CD14-positive monocyte (primary cell): ENCODE data around the gene LRRN2. TPM values are rescaled to one million over a fixed set of nuclear protein-coding genes. Genes with fewer than 3 reads are reported as not detected.

Experiments used
- DNase-seq, 3 donors: peaks; one replicate each; pipeline ENCODE4 v3.0.0-alpha.2; 2011 to 2022
- H2AFZ ChIP-seq: 2 replicates; pipeline ENCODE4 v1.6.0; 2012; ENCODE audit warnings: mild to moderate bottlenecking, low read depth, low read length, inconsistent platforms; ENCODE audit not compliant: insufficient read depth, poor library complexity, severe bottlenecking
- H3K27ac ChIP-seq, 2 donors: 1 replicate in 1 of 2; 2 replicates in 1 of 2; pipeline ENCODE4 v1.5.1; 2012 to 2013; ENCODE audit warnings: low read length in 2 of 2, control low read depth in 1 of 2, inconsistent platforms in 1 of 2, low read depth in 1 of 2, mild to moderate bottlenecking in 1 of 2
- H3K27me3 ChIP-seq, 2 donors: one replicate each; pipeline versions ENCODE4 v1.6.0 to v1.6.1; 2011 to 2013; ENCODE audit warnings: low read length in 2 of 2; ENCODE audit not compliant: control insufficient read depth in 2 of 2, insufficient read depth in 2 of 2
- H3K36me3 ChIP-seq, 2 donors: replicated peaks in 1 of 2; 1 replicate in 1 of 2; 2 replicates in 1 of 2; pipeline versions ENCODE4 v1.5.1 to v1.6.1; 2012 to 2013; ENCODE audit warnings: low read length in 2 of 2, control low read depth in 1 of 2, inconsistent platforms in 1 of 2, mild to moderate bottlenecking in 1 of 2; ENCODE audit not compliant: insufficient read depth in 2 of 2, control insufficient read depth in 1 of 2
- H3K4me1 ChIP-seq, 2 donors: 1 replicate in 1 of 2; 2 replicates in 1 of 2; pipeline versions ENCODE4 v1.5.1 to v1.6.1; 2012 to 2013; ENCODE audit warnings: low read length in 2 of 2, control low read depth in 1 of 2, inconsistent platforms in 1 of 2, mild to moderate bottlenecking in 1 of 2, moderate library complexity in 1 of 2; ENCODE audit not compliant: insufficient read depth in 2 of 2, control insufficient read depth in 1 of 2
- H3K4me2 ChIP-seq: replicated peaks from 2 replicates; pipeline ENCODE3; 2012; ENCODE audit warnings: low read length, moderate library complexity, mild to moderate bottlenecking; ENCODE audit not compliant: poor library complexity, severe bottlenecking; ENCODE audit errors: extremely low read depth
- H3K4me3 ChIP-seq, 3 experiments: fragments of 200-600 bp in 1 of 3; sonication (generic) in 1 of 3; replicated peaks in 1 of 3; 1 replicate in 2 of 3; 2 replicates in 1 of 3; pipeline ENCODE4 v1.5.1; 2011 to 2013; ENCODE audit warnings: low read length in 3 of 3, mild to moderate bottlenecking in 3 of 3, control low read depth in 2 of 3, low read depth in 2 of 3, inconsistent platforms in 1 of 3, moderate library complexity in 1 of 3
- H3K79me2 ChIP-seq: 2 replicates; pipeline ENCODE4 v1.6.0; 2012; ENCODE audit warnings: mild to moderate bottlenecking, control low read depth, inconsistent platforms, low read length, moderate library complexity; ENCODE audit not compliant: insufficient read depth
- H3K9ac ChIP-seq: 2 replicates; pipeline ENCODE4 v1.6.0; 2017; ENCODE audit warnings: low read length, mild to moderate bottlenecking; ENCODE audit not compliant: insufficient read depth, poor library complexity, severe bottlenecking
- H3K9me3 ChIP-seq, 2 donors: replicated peaks in 1 of 2; 1 replicate in 1 of 2; 2 replicates in 1 of 2; pipeline versions ENCODE4 v1.5.1 to v1.6.1; 2012 to 2013; ENCODE audit warnings: low read length in 2 of 2, control low read depth in 1 of 2; ENCODE audit not compliant: control insufficient read depth in 1 of 2, insufficient read depth in 1 of 2
- H4K20me1 ChIP-seq: 2 replicates; pipeline ENCODE4 v1.6.0; 2012; ENCODE audit warnings: mild to moderate bottlenecking, low read length, control low read depth, moderate library complexity; ENCODE audit not compliant: insufficient read depth
- H3K27ac Mint-ChIP-seq, 7 donors: one replicate each; pipeline ENCODE4 v1.8.0; 2020; ENCODE audit warnings: mild to moderate bottlenecking in 7 of 7, mixed read lengths in 7 of 7, moderate library complexity in 6 of 7, inconsistent platforms in 2 of 7
- H3K27me3 Mint-ChIP-seq, 3 donors: one replicate each; pipeline ENCODE4 v1.8.0; 2021 to 2022; ENCODE audit warnings: low read depth in 3 of 3, mild to moderate bottlenecking in 3 of 3, mixed read lengths in 3 of 3, moderate library complexity in 3 of 3, inconsistent platforms in 1 of 3
- H3K36me3 Mint-ChIP-seq, 2 donors: one replicate each; pipeline ENCODE4 v1.8.0; 2020; ENCODE audit warnings: mixed read lengths in 2 of 2, inconsistent platforms in 1 of 2, mild to moderate bottlenecking in 1 of 2
- H3K4me1 Mint-ChIP-seq: one replicate; pipeline ENCODE4 v1.8.0; 2020; ENCODE audit warnings: mild to moderate bottlenecking, mixed read lengths
- H3K4me3 Mint-ChIP-seq, 2 donors: one replicate each; pipeline ENCODE4 v1.8.0; 2020; ENCODE audit warnings: mild to moderate bottlenecking in 2 of 2, mixed read lengths in 2 of 2, moderate library complexity in 1 of 2
- H3K9me3 Mint-ChIP-seq, 7 donors: one replicate each; pipeline ENCODE4 v1.8.0; 2020 to 2022; ENCODE audit warnings: mixed read lengths in 7 of 7, mild to moderate bottlenecking in 6 of 7, moderate library complexity in 6 of 7, inconsistent platforms in 2 of 7
- WGBS: methylation state at CpG from one replicate; pipeline ENCODE4 v1.1.5; 2013; ENCODE audit warnings: missing lambda C conversion rate; ENCODE audit not compliant: insufficient coverage; 5-methylcytosine and 5-hydroxymethylcytosine counted together
- intact Hi-C, 2 donors: fragments of 100-400 bp; cut with micrococcal nuclease; formaldehyde crosslinking; loops; one replicate each; pipeline versions ENCODE4 v1.15.0 to v1.15.1; 2023
- polyA plus RNA-seq, 3 donors: library from polyadenylated mRNA; depleted of rRNA in 1 of 3; unstranded in 2 of 3; stranded (reverse) in 1 of 3; fragments of 300-500 nt in 2 of 3; fragments of >200 nt in 1 of 3; fragmentation: Illumina TruSeq in 2 of 3; gene quantifications; 1 replicate in 2 of 3; 2 replicates in 1 of 3; pipeline ENCODE4 v1.2.3, GENCODE V29; 2012 to 2021
- TF ChIP-seq, protein P1 (sequence below): fragments of 200-600 bp; IDR thresholded peaks from one replicate; pipeline ENCODE4 v1.8.0; 2022; ENCODE audit warnings: antibody characterized with exemption, mild to moderate bottlenecking

LRRN2 gene
- polyA plus RNA-seq, 3 donors, result not detected

DNA sequence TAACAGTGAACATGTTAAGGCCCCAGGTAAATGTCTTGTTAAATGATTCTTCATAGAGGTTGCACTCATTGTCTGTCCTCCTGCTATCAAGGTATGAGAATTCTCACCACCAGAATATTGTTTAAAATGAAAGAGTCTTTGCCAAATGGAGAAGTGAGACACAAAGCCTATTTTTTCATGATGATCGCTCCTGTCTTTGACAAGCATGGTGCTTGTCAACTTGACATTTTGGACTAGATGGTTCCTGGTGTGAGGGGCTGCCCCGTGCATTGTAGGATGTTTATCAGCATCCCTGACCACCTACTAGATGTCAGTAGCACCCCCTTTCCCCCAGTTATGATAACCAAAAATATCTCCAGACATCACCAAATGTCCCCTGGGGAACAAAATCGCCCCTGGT is 103.8 kb downstream of the LRRN2 start:
- 100% methylated on average over 1 of the region's 3 CpGs for WGBS
- H3K4me1 ChIP-seq, result peaks cover 9 to 18% of the 10 kb centered on the region in 2 donors
- TF ChIP-seq, protein P1, sequence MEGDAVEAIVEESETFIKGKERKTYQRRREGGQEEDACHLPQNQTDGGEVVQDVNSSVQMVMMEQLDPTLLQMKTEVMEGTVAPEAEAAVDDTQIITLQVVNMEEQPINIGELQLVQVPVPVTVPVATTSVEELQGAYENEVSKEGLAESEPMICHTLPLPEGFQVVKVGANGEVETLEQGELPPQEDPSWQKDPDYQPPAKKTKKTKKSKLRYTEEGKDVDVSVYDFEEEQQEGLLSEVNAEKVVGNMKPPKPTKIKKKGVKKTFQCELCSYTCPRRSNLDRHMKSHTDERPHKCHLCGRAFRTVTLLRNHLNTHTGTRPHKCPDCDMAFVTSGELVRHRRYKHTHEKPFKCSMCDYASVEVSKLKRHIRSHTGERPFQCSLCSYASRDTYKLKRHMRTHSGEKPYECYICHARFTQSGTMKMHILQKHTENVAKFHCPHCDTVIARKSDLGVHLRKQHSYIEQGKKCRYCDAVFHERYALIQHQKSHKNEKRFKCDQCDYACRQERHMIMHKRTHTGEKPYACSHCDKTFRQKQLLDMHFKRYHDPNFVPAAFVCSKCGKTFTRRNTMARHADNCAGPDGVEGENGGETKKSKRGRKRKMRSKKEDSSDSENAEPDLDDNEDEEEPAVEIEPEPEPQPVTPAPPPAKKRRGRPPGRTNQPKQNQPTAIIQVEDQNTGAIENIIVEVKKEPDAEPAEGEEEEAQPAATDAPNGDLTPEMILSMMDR, result no peak
- Mint-ChIP-seq H3K36me3 (peaks cover 30 to 42% of the 10 kb centered on the region in 2 donors), H3K9me3 (no peaks in the 10 kb centered on the region), H3K4me3 (no peak overlapping the region), H3K4me1 (peaks cover 28% of the 10 kb centered on the region), H3K27me3 (no peaks in the 10 kb centered on the region), H3K27ac (no peak overlapping the region)
- H4K20me1 ChIP-seq, result no peaks in the 10 kb centered on the region
- H3K36me3 ChIP-seq, result peaks cover 5 to 34% of the 10 kb centered on the region in 2 donors
- H3K4me3 ChIP-seq, result no peak overlapping the region
- intact Hi-C loops, result no loop called here
- H3K27ac ChIP-seq, result no peak overlapping the region
- H2AFZ ChIP-seq, result no peak overlapping the region
- no peak for DNase-seq
- H3K9me3 ChIP-seq, result no peaks in the 10 kb centered on the region
- H3K4me2 ChIP-seq, result no peak overlapping the region
- no peaks in the 10 kb centered on the region for H3K27me3 ChIP-seq
- no peak overlapping the region for H3K9ac ChIP-seq
- H3K79me2 ChIP-seq, result no peaks in the 10 kb centered on the region

GRCh38 chr1:204580862-204581261 is 104.7 kb downstream of the LRRN2 start:
- Histone ChIP-seq H3K4me1 (peaks cover 9 to 18% of the 10 kb centered on the region in 2 donors), H3K36me3 (peaks cover 5 to 34% of the 10 kb centered on the region in 2 donors), H4K20me1 (no peaks in the 10 kb centered on the region), H3K27ac (no peak overlapping the region), H3K79me2 (no peaks in the 10 kb centered on the region), H3K27me3 (no peaks in the 10 kb centered on the region), H3K4me2 (no peak overlapping the region), H3K4me3 (no peak overlapping the region), H3K9me3 (no peaks in the 10 kb centered on the region), H2AFZ (no peak overlapping the region), H3K9ac (no peak overlapping the region)
- intact Hi-C loops, result no loop called here
- Mint-ChIP-seq H3K27ac (no peak overlapping the region), H3K9me3 (peaks cover 0 to 2% (median 0%) of the 10 kb centered on the region in 7 donors), H3K36me3 (peaks cover 31 to 51% of the 10 kb centered on the region in 2 donors), H3K27me3 (peaks cover 0 to 1% (median 0%) of the 10 kb centered on the region in 3 donors), H3K4me3 (no peak overlapping the region), H3K4me1 (peaks cover 28% of the 10 kb centered on the region)
- TF ChIP-seq, protein P1, result no peak
- no CpG with 5 or more reads among the region's 2 CpGs for WGBS
- no peak for DNase-seq
